SK-N-SH (cell line): ENCODE data around the gene RNF126. TPM values are rescaled to one million over a fixed set of nuclear protein-coding genes. Genes with fewer than 3 reads are reported as not detected.

Source experiments
- CTCF ChIA-PET: fragments of 300-600, 350-600 bp; formaldehyde crosslinking; extraction: SDS; loops from one replicate; lab custom pipeline; 2021; lab: Yijun Ruan, JAX
- POLR2A ChIA-PET: fragments of 350-600 bp; sonication (Branson Sonifier 250); formaldehyde crosslinking; extraction: SDS; loops from one replicate; lab custom pipeline; 2020; ENCODE audit warnings: antibody characterized with exemption, inconsistent platforms; lab: Yijun Ruan, JAX
- DNase-seq: peaks from one replicate; pipeline ENCODE4 v3.0.0; 2012
- H2AFZ ChIP-seq: fragments of 200-600 bp; sonication (generic); 2 replicates; pipeline ENCODE4 v1.8.1; 2016; ENCODE audit warnings: antibody characterized with exemption, mild to moderate bottlenecking, low read depth
- H3F3A ChIP-seq: fragments of 200-600 bp; sonication (generic); replicated peaks from 2 replicates; pipeline ENCODE3; 2016; ENCODE audit warnings: antibody characterized with exemption, mild to moderate bottlenecking; ENCODE audit not compliant: insufficient read depth
- H3K27ac ChIP-seq, 2 experiments: fragments of 200-500 bp in 1 of 2; fragments of 200-600 bp in 1 of 2; sonication (Bioruptor generic) in 1 of 2; sonication (generic), shearing (Covaris generic) in 1 of 2; 2 replicates each; pipeline versions ENCODE4 v1.5.1 to v1.6.1; 2014 to 2016; ENCODE audit warnings: low read depth in 2 of 2, inconsistent platforms in 1 of 2, low read length in 1 of 2, mild to moderate bottlenecking in 1 of 2, mixed read lengths in 1 of 2
- H3K27me3 ChIP-seq: fragments of 200-600 bp; sonication (generic), shearing (Covaris generic); 2 replicates; pipeline ENCODE4 v1.6.1; 2016; ENCODE audit warnings: mixed run types; ENCODE audit not compliant: insufficient read depth
- H3K36me3 ChIP-seq, 2 experiments: fragments of 200-500 bp in 1 of 2; fragments of 200-600 bp in 1 of 2; sonication (Bioruptor generic) in 1 of 2; sonication (generic) in 1 of 2; replicated peaks in 1 of 2; 2 replicates each; pipeline versions ENCODE3 to v1.5.1; 2014 to 2016; ENCODE audit warnings: low read length in 1 of 2, mild to moderate bottlenecking in 1 of 2; ENCODE audit not compliant: insufficient read depth in 2 of 2, control insufficient read depth in 1 of 2
- H3K4me1 ChIP-seq, 2 experiments: fragments of 200-500 bp in 1 of 2; fragments of 200-600 bp in 1 of 2; sonication (Bioruptor generic) in 1 of 2; sonication (generic), shearing (Covaris generic) in 1 of 2; 2 replicates each; pipeline versions ENCODE4 v1.5.1 to v1.6.1; 2014 to 2016; ENCODE audit warnings: low read depth in 1 of 2, low read length in 1 of 2, mixed run types in 1 of 2; ENCODE audit not compliant: insufficient read depth in 2 of 2, control insufficient read depth in 1 of 2
- H3K4me2 ChIP-seq: fragments of 200-600 bp; sonication (generic), shearing (Covaris generic); 2 replicates; pipeline ENCODE4 v1.6.1; 2017; ENCODE audit warnings: mixed run types
- H3K4me3 ChIP-seq, 2 experiments: fragments of 200-500 bp in 1 of 2; fragments of 200-600 bp in 1 of 2; sonication (Bioruptor generic) in 1 of 2; sonication (generic), shearing (Covaris generic) in 1 of 2; 2 replicates each; pipeline versions ENCODE4 v1.5.1 to v1.8.1; 2014 to 2016; ENCODE audit warnings: low read depth in 2 of 2, inconsistent platforms in 1 of 2, low read length in 1 of 2, mild to moderate bottlenecking in 1 of 2, mixed read lengths in 1 of 2, moderate library complexity in 1 of 2
- H3K79me2 ChIP-seq: fragments of 200-600 bp; sonication (generic); 2 replicates; pipeline ENCODE4 v1.8.1; 2017; ENCODE audit warnings: mild to moderate bottlenecking; ENCODE audit not compliant: insufficient read depth
- H3K9ac ChIP-seq: fragments of 200-600 bp; sonication (generic); 2 replicates; pipeline ENCODE4 v1.6.1; 2017; ENCODE audit warnings: mixed run types
- H3K9me2 ChIP-seq: fragments of 200-600 bp; sonication (generic); 2 replicates; pipeline ENCODE4 v1.6.1; 2017; ENCODE audit warnings: mixed run types
- H3K9me3 ChIP-seq: fragments of 200-600 bp; sonication (generic); 2 replicates; pipeline ENCODE4 v1.6.1; 2017; ENCODE audit warnings: mixed run types, mild to moderate bottlenecking, moderate library complexity
- H4K20me1 ChIP-seq: fragments of 200-600 bp; sonication (generic); 2 replicates; pipeline ENCODE4 v1.6.1; 2017; ENCODE audit warnings: mild to moderate bottlenecking, mixed run types; ENCODE audit not compliant: insufficient read depth
- CHD2 ChIP-seq: fragments of 150-350 bp; IDR thresholded peaks from 2 replicates; pipeline ENCODE4 v1.6.1; 2018; ENCODE audit warnings: low read length; ENCODE audit not compliant: partially characterized antibody
- ELF1 ChIP-seq: IDR thresholded peaks from 2 replicates; pipeline ENCODE4 v1.4.0; 2012
- GATA2 ChIP-seq: sonication (generic); formaldehyde crosslinking; IDR thresholded peaks from 2 replicates; pipeline ENCODE4 v1.5.0; 2020; ENCODE audit warnings: mild to moderate bottlenecking, missing genetic modification reagents
- IRF3 ChIP-seq: fragments of 150-350 bp; IDR thresholded peaks from 2 replicates; pipeline ENCODE4 v1.6.1; 2016; ENCODE audit warnings: mild to moderate bottlenecking, low read depth, low read length
- MAX ChIP-seq: IDR thresholded peaks from 2 replicates; pipeline ENCODE4 v1.4.0; 2012; ENCODE audit warnings: low read depth
- MEF2A ChIP-seq: IDR thresholded peaks from 2 replicates; pipeline ENCODE4 v1.4.0; 2012; ENCODE audit warnings: low read depth, borderline replicate concordance
- MXI1 ChIP-seq: IDR thresholded peaks from 2 replicates; pipeline ENCODE4 v1.6.1; 2012; ENCODE audit warnings: mild to moderate bottlenecking, low read depth, low read length, improper control_type of control experiment
- RAD21 ChIP-seq: IDR thresholded peaks from 2 replicates; pipeline ENCODE4 v1.6.1; 2012; ENCODE audit warnings: mild to moderate bottlenecking, low read length
- RFX5 ChIP-seq: IDR thresholded peaks from 2 replicates; pipeline ENCODE4 v1.6.1; 2012; ENCODE audit warnings: mild to moderate bottlenecking, improper control_type of control experiment, low read length
- SMC3 ChIP-seq: IDR thresholded peaks from 2 replicates; pipeline ENCODE4 v1.6.1; 2012; ENCODE audit warnings: low read depth, low read length, improper control_type of control experiment
- TEAD4 ChIP-seq: IDR thresholded peaks from 2 replicates; pipeline ENCODE4 v1.4.0; 2012; ENCODE audit warnings: mild to moderate bottlenecking, borderline replicate concordance; ENCODE audit not compliant: insufficient read depth
- YY1 ChIP-seq: IDR thresholded peaks from 2 replicates; pipeline ENCODE4 v1.4.0; 2012; ENCODE audit warnings: low read depth, mild to moderate bottlenecking
- WGBS: methylation state at CpG from one replicate; pipeline ENCODE4 v1.1.6; 2017; ENCODE audit warnings: low lambda C conversion rate; 5-methylcytosine and 5-hydroxymethylcytosine counted together
- polyA plus RNA-seq, 3 experiments: library from polyadenylated mRNA; depleted of rRNA; stranded (reverse); fragments of >200 nt; gene quantifications; 2 replicates each; pipeline ENCODE4 v1.2.3, GENCODE V29; 2012

RNF126 gene
- polyA plus RNA-seq, 1 of the 3 experiments (the other 2 are of a cell fraction) = 12.9 TPM

GRCh38 chr19:618674-619285 lies 44.2 kb downstream of the RNF126 start:
- POLR2A ChIA-PET = no interaction called here
- H3K4me2 ChIP-seq = no peak overlapping the region
- no peak for TF ChIP-seq RAD21
- 0 out of 2 replicates have a peak, but pooled peaks cover 6% of the 10 kb centered on the region for H4K20me1 ChIP-seq
- no peaks in the 10 kb centered on the region for H3F3A ChIP-seq
- no peaks in the 10 kb centered on the region for H3K4me1 ChIP-seq
- no peak overlapping the region for H3K4me3 ChIP-seq
- H3K36me3 ChIP-seq = peaks cover 0 to 48% of the 10 kb centered on the region in 2 experiments
- no peak overlapping the region for H2AFZ ChIP-seq
- H3K27me3 ChIP-seq = no peaks in the 10 kb centered on the region
- no peak overlapping the region for H3K27ac ChIP-seq
- no peaks in the 10 kb centered on the region for H3K9me3 ChIP-seq
- no peaks in the 10 kb centered on the region for H3K9me2 ChIP-seq
- H3K9ac ChIP-seq = no peak overlapping the region
- WGBS = 96% methylated on average over 19 of the region's 27 CpGs
- CTCF ChIA-PET = no interaction called here
- H3K79me2 ChIP-seq = no peaks in the 10 kb centered on the region
- DNase-seq = no peak

- no peaks in the 10 kb centered on the region for H3K9me2 ChIP-seq
- no peaks in the 10 kb centered on the region for H3K4me1 ChIP-seq
- H3K4me2 ChIP-seq = no peak overlapping the region
- no peaks in the 10 kb centered on the region for H3K9me3 ChIP-seq
- no peaks in the 10 kb centered on the region for H3K79me2 ChIP-seq
- H2AFZ ChIP-seq = no peak overlapping the region
- H3K4me3 ChIP-seq = no peak overlapping the region
- no peaks in the 10 kb centered on the region for H3F3A ChIP-seq
- TF ChIP-seq MAX = no peak
- TF ChIP-seq ELF1 = no peak
- no peak for TF ChIP-seq MXI1
- no peak for TF ChIP-seq MEF2A
- TF ChIP-seq IRF3 = no peak
- TF ChIP-seq SMC3 = no peak
- no peak for TF ChIP-seq TEAD4
- TF ChIP-seq RFX5 = no peak
- TF ChIP-seq GATA2 = no peak
- no peak for TF ChIP-seq CHD2
- TF ChIP-seq YY1 = no peak
- TF ChIP-seq RAD21 = no peak
- H4K20me1 ChIP-seq = 0 out of 2 replicates have a peak, but pooled peaks cover under 1% of the 10 kb centered on the region
- peaks cover 0 to 48% of the 10 kb centered on the region in 2 experiments for H3K36me3 ChIP-seq
- no peaks in the 10 kb centered on the region for H3K27me3 ChIP-seq
- ChIA-PET CTCF (interaction anchor here (0.6 to 0.9 kb wide), 2 partner anchors 10 to 313 kb away, joined by 3 to 8 read pairs; no protein-coding TSS in a partner anchor), POLR2A (no interaction called here)
- WGBS = 96% methylated on average over 13 of the region's 19 CpGs
- DNase-seq = no peak
- H3K9ac ChIP-seq = no peak overlapping the region
- no peak overlapping the region for H3K27ac ChIP-seq
These were observed 44.8 kb downstream of the RNF126 start for GRCh38 chr19:618247-618619.
